Right lobe of liver (tissue), 6 donors: Measurements from ENCODE around the gene KRT80. TPM values are rescaled to one million over a fixed set of nuclear protein-coding genes. Genes with fewer than 3 reads are reported as not detected.

ENCODE experiments used
- ATAC-seq, 4 donors: fragments of 200-7000 bp; cut with Tn5 transposase; one replicate each; pipeline ENCODE4 v1.9.1; 2020; ENCODE audit warnings: mild to moderate bottlenecking in 4 of 4, moderate library complexity in 4 of 4
- DNase-seq, 3 donors: peaks; one replicate each; pipeline ENCODE4 v3.0.0-alpha.2; 2020
- H3K27ac ChIP-seq, 3 donors: fragments of 200-600 bp; one replicate each; pipeline ENCODE4 v1.8.0; 2022
- H3K27me3 ChIP-seq, 2 donors: fragments of 200-600 bp; one replicate each; pipeline ENCODE4 v1.8.0; 2022
- H3K36me3 ChIP-seq, 4 donors: fragments of 200-600 bp; sonication (generic) in 1 of 4; one replicate each; pipeline versions ENCODE4 v1.5.1 to v1.8.0; 2017 to 2022; ENCODE audit warnings: control low read depth in 1 of 4
- H3K4me1 ChIP-seq, 4 donors: fragments of 200-600 bp; sonication (generic) in 1 of 4; one replicate each; pipeline versions ENCODE4 v1.5.1 to v1.8.0; 2017 to 2022; ENCODE audit warnings: control low read depth in 1 of 4
- H3K4me3 ChIP-seq, 3 donors: fragments of 200-600 bp; one replicate each; pipeline ENCODE4 v1.8.0; 2022
- H3K9me3 ChIP-seq, 4 donors: fragments of 200-600 bp; sonication (generic) in 1 of 4; one replicate each; pipeline versions ENCODE4 v1.5.1 to v1.8.0; 2017 to 2022; ENCODE audit warnings: control low read depth in 1 of 4
- POLR2A ChIP-seq: fragments of 450-650 bp; IDR thresholded peaks from one replicate; pipeline ENCODE4 v1.6.1; 2017; ENCODE audit warnings: antibody characterized with exemption, mild to moderate bottlenecking
- WGBS: methylation state at CpG from one replicate; pipeline ENCODE4 v1.1.6; 2018; ENCODE audit warnings: low coverage, low lambda C conversion rate; ENCODE audit not compliant: insufficient coverage; ENCODE audit errors: missing lambda C conversion rate; 5-methylcytosine and 5-hydroxymethylcytosine counted together
- intact Hi-C, 2 donors: fragments of 100-400 bp; cut with DNase I; formaldehyde crosslinking; loops; one replicate each; pipeline versions ENCODE4 v1.11.2 to v1.14.1; 2022
- total RNA-seq, 6 experiments: library from RNA; depleted of rRNA in 2 of 6; stranded (reverse); fragments of >200 nt in 2 of 6; fragmentation: NEBNext Ultra II Directional in 3 of 6; extraction: Animal tissue kit (Norgen Biotek cat#: 25700) in 3 of 6; gene quantifications; one replicate each; pipeline versions ENCODE4 v1.1.0 to v1.2.4, GENCODE V29; 2016 to 2023
- TF ChIP-seq, protein P1 (sequence below), 4 donors: fragments of 200-600 bp in 3 of 4; fragments of 450-650 bp in 1 of 4; IDR thresholded peaks; one replicate each; pipeline versions ENCODE4 v1.5.1 to v1.8.0; 2016 to 2022; ENCODE audit warnings: antibody characterized with exemption in 4 of 4, mild to moderate bottlenecking in 2 of 4
- donor health status: DM: no; HTN: yes; CAD: no.
- donor health status: DM: no; HTN: no; CAD: no.
- donor health status: DM: no; HTN: no; CAD: no.
- donor health status: DM: no; HTN: yes; CAD: no.
- donor health status: DM: no; HTN: yes; CAD: no.

Gene KRT80
- total RNA-seq, 6 experiments from 2014 or later, result 0.09 to 0.51 (median 0.15) TPM

DNA sequence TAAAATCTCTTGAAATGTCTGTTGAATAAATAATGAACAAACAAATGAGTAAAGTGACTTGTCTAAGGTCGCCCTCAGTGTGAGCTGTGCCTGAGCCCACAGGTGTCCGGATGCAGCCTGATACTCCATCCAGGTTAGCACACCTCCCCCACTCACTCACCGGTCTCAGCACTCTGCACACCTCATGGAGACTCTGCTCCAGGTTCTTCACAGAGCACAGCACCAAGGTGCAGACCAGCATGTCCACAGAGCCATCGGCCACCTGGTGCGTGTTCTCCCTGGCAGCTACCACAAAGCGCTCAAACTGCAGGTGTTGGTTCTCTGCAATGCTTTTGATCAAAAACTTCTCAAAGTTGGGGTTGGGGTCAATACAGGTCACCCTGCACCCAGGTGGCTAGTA is 37.1 kb upstream of the KRT80 start:
- TF ChIP-seq, protein P1, sequence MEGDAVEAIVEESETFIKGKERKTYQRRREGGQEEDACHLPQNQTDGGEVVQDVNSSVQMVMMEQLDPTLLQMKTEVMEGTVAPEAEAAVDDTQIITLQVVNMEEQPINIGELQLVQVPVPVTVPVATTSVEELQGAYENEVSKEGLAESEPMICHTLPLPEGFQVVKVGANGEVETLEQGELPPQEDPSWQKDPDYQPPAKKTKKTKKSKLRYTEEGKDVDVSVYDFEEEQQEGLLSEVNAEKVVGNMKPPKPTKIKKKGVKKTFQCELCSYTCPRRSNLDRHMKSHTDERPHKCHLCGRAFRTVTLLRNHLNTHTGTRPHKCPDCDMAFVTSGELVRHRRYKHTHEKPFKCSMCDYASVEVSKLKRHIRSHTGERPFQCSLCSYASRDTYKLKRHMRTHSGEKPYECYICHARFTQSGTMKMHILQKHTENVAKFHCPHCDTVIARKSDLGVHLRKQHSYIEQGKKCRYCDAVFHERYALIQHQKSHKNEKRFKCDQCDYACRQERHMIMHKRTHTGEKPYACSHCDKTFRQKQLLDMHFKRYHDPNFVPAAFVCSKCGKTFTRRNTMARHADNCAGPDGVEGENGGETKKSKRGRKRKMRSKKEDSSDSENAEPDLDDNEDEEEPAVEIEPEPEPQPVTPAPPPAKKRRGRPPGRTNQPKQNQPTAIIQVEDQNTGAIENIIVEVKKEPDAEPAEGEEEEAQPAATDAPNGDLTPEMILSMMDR (IDR thresholded peaks at IDR 0.05), result no peak
- no peak for TF ChIP-seq POLR2A
- intact Hi-C loops, result no loop called here

DNA sequence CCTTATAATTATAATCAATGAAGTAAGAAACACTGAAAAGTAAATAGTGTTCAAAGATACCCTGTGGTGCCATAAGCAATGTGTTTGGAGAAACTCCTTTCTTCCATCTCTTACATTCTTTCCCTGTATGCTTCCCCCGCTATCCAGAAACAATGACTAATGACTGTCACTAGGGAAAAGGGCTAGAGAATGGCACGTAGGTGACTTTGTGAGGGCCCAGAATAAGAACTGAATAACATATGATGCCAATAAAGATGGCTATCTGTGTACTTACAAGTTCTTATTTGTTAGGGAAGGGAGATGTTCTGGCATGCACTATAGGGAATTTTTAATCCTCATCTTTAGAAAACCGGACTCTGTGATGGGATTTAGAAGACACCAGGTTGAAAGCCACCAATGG is 36.6 kb upstream of the KRT80 start:
- DNase-seq (no peak), ATAC-seq (no peak)
- no peak overlapping the region for H3K4me3 ChIP-seq
- peaks cover 0 to 4% (median 0%) of the 10 kb centered on the region in 4 donors for H3K4me1 ChIP-seq
- no peaks in the 10 kb centered on the region for H3K36me3 ChIP-seq
- intact Hi-C loops, result no loop called here
- H3K27ac ChIP-seq, result no peak overlapping the region
- no peaks in the 10 kb centered on the region for H3K27me3 ChIP-seq
- H3K9me3 ChIP-seq, result no peaks in the 10 kb centered on the region
- WGBS, result 33% methylated on average over 3 of the region's 3 CpGs
- TF ChIP-seq, protein P1 (IDR thresholded peaks at IDR 0.05), result no peak
- TF ChIP-seq POLR2A, result no peak

More for the DNA sequence above, 37.1 kb upstream of the KRT80 start:
- Histone ChIP-seq H3K9me3 (no peaks in the 10 kb centered on the region), H3K27me3 (no peaks in the 10 kb centered on the region), H3K36me3 (no peaks in the 10 kb centered on the region), H3K4me1 (peaks cover 0 to 5% (median 0%) of the 10 kb centered on the region in 4 donors), H3K27ac (no peak overlapping the region), H3K4me3 (no peak overlapping the region)
- ATAC-seq (no peak), DNase-seq (no peak)
- 83% methylated on average over 6 of the region's 6 CpGs for WGBS

DNA sequence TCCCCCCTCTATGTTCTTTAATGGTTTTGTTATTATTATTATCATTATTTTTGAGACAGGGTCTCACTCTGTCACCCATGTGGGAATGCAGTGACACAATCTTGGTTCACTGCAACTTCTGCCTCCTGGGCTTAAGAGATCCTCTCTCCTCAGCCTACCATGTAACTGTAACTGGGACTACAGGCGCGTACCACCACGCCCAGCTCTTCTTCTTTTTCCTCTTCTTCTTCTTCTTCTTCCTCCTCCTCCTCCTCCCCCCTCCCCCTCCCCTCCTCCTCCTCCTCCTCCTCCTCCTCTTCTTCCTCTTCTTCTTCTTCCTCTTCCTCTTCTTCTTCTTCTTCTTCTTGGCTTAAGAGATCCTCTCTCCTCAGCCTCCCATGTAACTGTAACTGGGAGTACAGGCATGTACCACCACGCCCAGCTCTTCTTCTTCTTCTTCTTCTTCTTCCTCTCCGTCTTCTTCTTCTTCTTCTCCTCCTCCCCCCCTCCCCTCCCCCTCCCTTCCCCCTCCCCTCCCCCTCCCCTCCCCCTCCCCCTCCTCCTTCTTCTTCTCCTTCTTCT is 35.9 kb upstream of the KRT80 start:
- Histone ChIP-seq H3K27ac (no peak overlapping the region), H3K36me3 (no peaks in the 10 kb centered on the region), H3K9me3 (no peaks in the 10 kb centered on the region), H3K27me3 (no peaks in the 10 kb centered on the region), H3K4me1 (no peaks in the 10 kb centered on the region), H3K4me3 (no peak overlapping the region)
- ATAC-seq, result no peak
- intact Hi-C loops, result no loop called here
- no peak for DNase-seq
- no peak for TF ChIP-seq POLR2A
- 64% methylated on average over 5 of the region's 5 CpGs for WGBS

DNA sequence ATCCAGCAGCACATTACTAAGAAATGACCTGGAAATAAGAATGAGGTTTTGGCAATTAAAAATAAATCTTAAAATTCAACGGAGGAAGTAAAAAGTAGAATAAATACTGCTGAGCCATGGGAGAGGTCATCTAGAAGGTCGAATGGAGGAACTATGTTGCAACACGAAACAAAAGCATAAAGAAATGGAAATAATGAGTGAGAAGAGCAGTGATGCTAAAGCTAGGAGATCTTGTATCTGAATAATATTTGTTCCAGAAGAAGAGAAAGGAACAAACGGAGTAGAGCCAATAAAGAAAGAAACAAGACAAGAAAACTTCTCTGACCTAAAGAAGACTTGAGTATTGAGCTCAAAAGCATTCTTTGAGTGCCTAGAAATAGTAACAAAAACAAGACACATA is 34.6 kb upstream of the KRT80 start:
- TF ChIP-seq, protein P1 (IDR thresholded peaks at IDR 0.05), result no peak
- TF ChIP-seq POLR2A, result no peak
- Histone ChIP-seq H3K4me1 (no peaks in the 10 kb centered on the region), H3K27me3 (no peaks in the 10 kb centered on the region), H3K9me3 (no peaks in the 10 kb centered on the region), H3K4me3 (no peak overlapping the region), H3K27ac (no peak overlapping the region), H3K36me3 (no peaks in the 10 kb centered on the region)
- no peak for DNase-seq
- no peak for ATAC-seq
- intact Hi-C loops, result no loop called here
- WGBS, result 42% methylated on average over 4 of the region's 4 CpGs

DNA sequence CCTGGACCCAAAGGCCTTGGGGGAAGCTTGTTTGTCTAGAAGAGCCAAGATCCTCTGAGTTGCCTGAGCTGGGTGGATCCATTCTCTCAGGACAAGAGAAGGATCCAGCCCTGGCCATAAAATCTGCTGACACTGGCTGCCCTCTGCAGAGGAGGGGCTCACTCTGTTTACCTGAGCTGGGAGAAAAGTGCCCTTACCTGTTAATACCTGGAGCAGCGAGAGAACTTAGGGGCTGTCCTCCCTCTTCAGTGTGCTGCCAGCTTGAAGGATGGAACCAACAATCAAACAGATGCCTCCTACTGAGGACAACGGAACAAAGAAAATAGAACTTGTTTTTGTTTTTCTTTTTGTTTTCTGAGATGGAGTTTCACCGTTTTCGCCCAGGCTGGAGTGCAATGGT is 33.9 kb upstream of the KRT80 start:
- no peaks in the 10 kb centered on the region for H3K9me3 ChIP-seq
- H3K4me3 ChIP-seq, result no peak overlapping the region
- intact Hi-C loops, result no loop called here
- no peaks in the 10 kb centered on the region for H3K4me1 ChIP-seq
- no peaks in the 10 kb centered on the region for H3K27me3 ChIP-seq
- DNase-seq (no peak), ATAC-seq (no peak)
- 54% methylated on average over 3 of the region's 4 CpGs for WGBS
- H3K27ac ChIP-seq, result no peak overlapping the region
- TF ChIP-seq POLR2A, result no peak
- TF ChIP-seq, protein P1 (IDR thresholded peaks at IDR 0.05), result no peak
- H3K36me3 ChIP-seq, result no peaks in the 10 kb centered on the region
